OCI-M2 (cell line): Measurements from ENCODE around the gene SEMA5A.

Source experiments
- DNase-seq: peaks from one replicate; lab custom pipeline; 2025; ENCODE audit not compliant: unreplicated experiment; lab: John Stamatoyannopoulos, UW

SEMA5A gene

GRCh38 chr5:9294793-9295465, 250.9 kb downstream of the SEMA5A start:
- DNase-seq = no peak

DNA sequence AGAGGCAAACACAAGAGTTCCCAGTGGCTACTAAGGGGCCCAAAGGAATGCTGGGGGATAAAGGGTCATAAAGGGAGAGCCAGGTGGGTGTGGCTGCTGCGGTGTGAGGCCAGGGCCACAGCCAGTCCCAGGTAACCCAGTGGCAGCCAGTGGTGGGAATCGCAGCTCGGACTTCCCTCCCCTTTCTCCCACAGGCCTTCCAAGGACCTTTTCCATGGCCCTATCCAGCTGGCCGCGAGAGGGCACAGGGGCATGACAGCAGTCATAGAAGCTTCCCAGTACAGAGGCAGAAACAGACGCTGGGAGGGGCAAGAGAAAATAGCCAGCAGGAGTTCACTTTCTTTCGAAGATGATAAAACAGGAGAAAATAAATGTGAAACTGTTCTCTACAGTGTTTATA, 257.6 kb downstream of the SEMA5A start:
- no peak for DNase-seq

GRCh38 chr5:9284781-9285307, 261.0 kb downstream of the SEMA5A start:
- no peak for DNase-seq

- DNase-seq = no peak
Measured at GRCh38 chr5:9284272-9284671, 261.6 kb downstream of the SEMA5A start.

DNA sequence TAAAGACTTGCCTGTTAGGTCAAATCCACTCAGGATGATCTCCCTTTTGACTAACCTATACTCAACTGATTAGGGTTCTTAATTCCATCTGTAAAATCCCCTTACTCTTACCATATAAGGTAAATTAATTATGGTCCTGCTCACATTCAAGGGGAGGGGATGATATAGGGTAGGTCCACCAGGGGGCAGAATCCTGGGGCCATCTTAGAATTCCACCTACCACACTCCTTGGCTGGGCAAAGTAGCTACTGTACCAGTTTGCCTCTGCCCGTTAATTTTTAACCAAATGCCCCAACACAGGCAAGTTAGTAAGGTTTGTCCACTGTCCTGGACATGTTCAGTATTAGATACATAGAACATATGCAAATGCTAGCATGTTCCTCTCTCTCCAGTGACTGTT, 262.4 kb downstream of the SEMA5A start:
- no peak for DNase-seq

GRCh38 chr5:9283021-9283420, 262.9 kb downstream of the SEMA5A start:
- no peak for DNase-seq

DNA sequence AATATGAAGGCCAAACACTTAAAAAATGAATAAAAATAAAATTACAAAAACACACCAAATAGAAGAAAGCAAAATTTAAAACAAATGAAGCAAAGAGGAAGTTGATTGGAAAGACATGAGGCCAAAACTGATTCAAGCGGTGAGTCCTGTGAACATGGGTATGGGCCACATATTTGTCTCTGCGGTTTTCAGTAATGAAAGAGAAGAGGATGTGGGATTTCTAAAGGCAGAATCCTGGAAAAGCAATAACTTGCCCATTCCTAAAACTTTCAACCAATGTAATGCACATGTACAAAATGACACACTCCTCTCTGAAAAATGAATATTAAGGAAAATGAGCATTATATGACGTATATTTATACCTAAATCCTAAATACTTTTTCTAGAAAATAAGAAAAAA, 263.7 kb downstream of the SEMA5A start:
- no peak for DNase-seq

DNA sequence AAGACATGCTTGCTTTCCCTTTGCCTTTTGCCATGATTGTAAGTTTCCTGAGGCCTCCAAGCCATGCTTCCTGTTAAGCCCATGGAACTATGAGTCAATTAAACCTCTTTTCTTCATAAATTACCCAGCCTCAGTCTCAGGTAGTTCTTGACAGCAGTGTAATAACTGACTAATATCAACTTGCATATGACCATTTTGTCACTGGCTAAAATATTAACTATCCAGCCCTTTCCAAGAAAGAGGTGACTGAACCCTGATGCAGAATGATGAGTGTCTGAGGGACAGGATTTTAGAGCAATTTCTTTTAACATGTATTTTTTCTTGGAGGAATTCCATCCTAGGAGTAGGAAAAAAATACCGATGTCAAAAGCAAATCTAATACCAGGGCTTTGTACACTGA, 266.1 kb downstream of the SEMA5A start:
- DNase-seq = no peak

GRCh38 chr5:9278921-9279603, 266.8 kb downstream of the SEMA5A start:
- DNase-seq = no peak

DNA sequence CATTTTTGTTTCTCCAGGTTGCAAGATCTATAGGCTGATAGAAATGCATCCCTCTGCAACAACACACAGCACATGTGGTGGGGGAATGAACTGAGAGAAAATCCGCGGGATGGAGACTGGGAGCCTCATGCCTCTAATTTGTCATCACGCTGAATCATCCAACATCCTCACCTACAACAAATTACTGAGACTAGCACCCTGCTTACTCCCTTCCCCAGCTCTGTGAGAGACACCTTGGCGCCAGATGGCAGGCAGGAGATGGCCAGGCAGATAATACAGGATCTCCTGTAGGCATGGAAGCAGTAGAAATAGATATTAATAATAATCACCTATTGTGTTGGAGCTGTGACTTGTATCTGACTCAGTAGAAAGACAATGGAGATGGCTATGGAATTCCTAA, 276.9 kb downstream of the SEMA5A start:
- no peak for DNase-seq

GRCh38 chr5:9268226-9268625, 277.6 kb downstream of the SEMA5A start:
- DNase-seq = no peak

GRCh38 chr5:9265441-9266287, 280.2 kb downstream of the SEMA5A start:
- DNase-seq = no peak

DNA sequence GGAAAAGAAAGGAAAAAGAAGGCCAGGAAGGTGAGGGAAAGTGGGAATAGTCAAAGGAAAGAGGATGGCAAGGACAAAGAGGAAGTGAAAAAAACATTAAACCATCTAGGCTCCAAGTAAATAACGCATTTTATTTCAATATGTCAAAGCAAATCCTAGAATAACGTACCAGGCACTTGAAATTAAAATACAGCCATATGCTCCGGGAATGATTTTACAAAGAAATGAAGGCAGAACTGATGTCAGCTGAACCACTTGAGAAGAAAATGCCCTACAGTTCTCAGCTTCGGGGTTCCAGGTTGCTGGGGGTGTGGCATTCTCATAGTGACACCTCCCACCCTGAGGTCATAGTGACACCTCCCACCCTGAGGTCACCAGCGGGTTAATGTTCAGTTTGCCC, 281.6 kb downstream of the SEMA5A start:
- no peak for DNase-seq

DNA sequence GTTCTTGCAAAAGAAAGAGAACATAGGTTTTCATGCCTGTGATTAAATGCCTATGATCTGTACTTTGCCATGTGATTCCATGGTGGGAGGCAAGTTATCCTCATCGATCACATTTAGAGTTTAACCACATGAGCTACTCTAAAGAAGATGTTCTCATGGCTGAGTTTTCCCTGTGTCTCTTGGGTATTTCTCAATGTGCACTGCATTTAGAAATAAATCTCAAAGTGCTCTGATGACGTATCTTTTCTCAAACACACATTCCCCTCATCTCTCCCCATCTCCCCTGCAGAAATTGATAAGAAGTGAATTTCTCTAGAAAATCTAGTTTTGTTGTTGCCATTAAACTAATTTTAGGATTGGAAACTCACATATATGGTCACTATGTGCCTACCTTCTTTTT, 282.2 kb downstream of the SEMA5A start:
- no peak for DNase-seq

- no peak for DNase-seq
Measured at GRCh38 chr5:9251379-9251980, 294.4 kb downstream of the SEMA5A start.

DNA sequence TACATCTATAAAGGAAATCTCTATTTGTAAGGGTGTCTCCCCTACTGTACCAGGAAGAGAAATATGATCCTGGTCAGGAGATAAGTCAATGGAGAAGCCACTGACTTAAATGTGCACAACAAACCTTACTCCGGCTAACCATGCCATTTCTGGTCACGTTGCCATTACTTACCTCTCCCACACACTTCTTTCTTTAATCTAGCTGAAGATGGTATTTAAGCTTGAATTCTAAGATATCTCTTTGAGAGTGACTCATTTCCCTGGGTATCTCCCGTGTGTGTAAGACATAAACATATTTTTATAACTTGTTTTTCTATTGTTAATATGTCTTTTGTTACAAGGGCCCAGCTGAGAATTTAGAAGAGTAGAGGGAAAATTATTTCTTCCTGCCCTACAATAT, 296.6 kb downstream of the SEMA5A start:
- no peak for DNase-seq

DNA sequence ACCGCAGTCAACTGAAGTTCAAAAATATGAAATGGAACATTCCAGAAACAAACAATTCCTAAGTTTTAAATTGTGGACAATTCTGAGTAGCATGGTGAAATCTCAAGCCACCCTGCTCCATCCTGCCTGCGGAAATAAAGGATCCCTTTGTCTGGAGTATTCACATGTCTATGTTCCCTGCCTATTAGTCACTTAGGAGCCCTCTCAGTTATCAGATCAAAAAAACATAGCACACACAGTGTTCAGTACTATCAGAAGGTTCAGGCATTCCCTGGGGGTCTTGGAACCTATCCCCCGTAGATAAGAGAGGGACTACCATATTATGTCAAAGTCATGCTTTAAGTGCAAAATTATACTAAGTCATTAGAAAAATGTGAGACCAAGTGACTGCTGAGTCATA, 300.8 kb downstream of the SEMA5A start:
- no peak for DNase-seq

DNA sequence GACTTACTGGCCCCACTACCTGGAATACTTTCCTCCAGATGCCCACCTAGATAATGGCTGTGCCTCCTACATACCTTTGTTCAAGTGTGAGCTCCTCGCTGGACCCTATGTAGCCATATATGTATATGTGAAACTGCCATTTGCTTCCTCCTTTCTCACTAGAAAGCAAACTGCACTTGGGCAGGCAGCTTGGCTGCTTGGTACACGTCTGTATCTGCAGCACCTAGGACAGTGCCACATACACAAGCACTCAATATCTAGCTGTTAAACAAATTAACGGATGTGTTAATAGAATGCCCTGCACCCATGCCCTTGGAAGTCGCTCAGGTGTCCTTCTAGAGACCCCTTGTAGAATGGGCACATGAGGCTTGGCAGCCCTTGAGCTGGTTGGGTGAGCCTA, 301.5 kb downstream of the SEMA5A start:
- DNase-seq = no peak

GRCh38 chr5:9241479-9242305, 304.2 kb downstream of the SEMA5A start:
- DNase-seq = no peak

DNA sequence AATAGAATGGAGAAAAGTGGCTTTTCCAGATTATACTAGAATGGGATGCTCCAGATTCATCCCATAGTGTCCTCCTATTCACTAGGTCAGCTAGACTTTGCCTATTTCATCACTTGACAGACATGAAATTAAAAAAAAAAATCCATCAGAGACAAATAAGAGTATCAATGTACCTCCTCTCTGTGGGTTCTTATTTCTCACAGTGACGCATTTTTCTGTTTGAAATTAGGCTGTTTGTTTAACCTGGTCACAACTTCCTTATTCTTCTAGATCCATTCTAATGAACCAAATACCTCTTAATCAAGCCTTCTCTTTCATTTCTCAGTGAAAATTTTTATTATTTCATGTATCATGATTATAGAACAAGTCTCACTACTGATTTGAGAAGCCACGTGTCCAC, 305.4 kb downstream of the SEMA5A start:
- no peak for DNase-seq

- no peak for DNase-seq
Measured at GRCh38 chr5:9239626-9240025, 306.2 kb downstream of the SEMA5A start.
